H7 (cell line): ENCODE results near the gene CTDSPL. TPM values are rescaled to one million over a fixed set of nuclear protein-coding genes. Genes with fewer than 3 reads are reported as not detected.

Experiments used
- DNase-seq: peaks from one replicate; pipeline ENCODE4 v3.0.0; 2012
- H3K27me3 ChIP-seq: 2 replicates; pipeline ENCODE4 v1.6.0; 2011; ENCODE audit warnings: mild to moderate bottlenecking, low read length; ENCODE audit not compliant: control insufficient read depth, insufficient read depth
- H3K36me3 ChIP-seq: replicated peaks from 2 replicates; pipeline ENCODE4 v1.5.1; 2011; ENCODE audit warnings: low read length; ENCODE audit not compliant: control insufficient read depth, insufficient read depth
- H3K4me3 ChIP-seq: 2 replicates; pipeline ENCODE4 v1.5.1; 2011; ENCODE audit warnings: low read depth, mild to moderate bottlenecking, control low read depth, low read length, moderate library complexity; ENCODE audit not compliant: insufficient read depth
- total RNA-seq: library from RNA; depleted of rRNA; stranded (reverse); fragments of >200 nt; shearing (Covaris generic); gene quantifications from 2 replicates; pipeline ENCODE4 v1.2.3, GENCODE V29; 2014

The CTDSPL gene
- total RNA-seq, 1 experiment from 2014 or later, result 20.3 TPM

GRCh38 chr3:37988931-37989525 is 127.3 kb downstream of the CTDSPL start:
- H3K27me3 ChIP-seq, result 0 out of 2 replicates have a peak, but pooled peaks cover 4% of the 10 kb centered on the region
- no peak for DNase-seq
- H3K4me3 ChIP-seq, result no peak overlapping the region
- H3K36me3 ChIP-seq, result no peaks in the 10 kb centered on the region

- Histone ChIP-seq H3K27me3 (0 out of 2 replicates have a peak, but pooled peaks cover 4% of the 10 kb centered on the region), H3K4me3 (no peak overlapping the region), H3K36me3 (no peaks in the 10 kb centered on the region)
- DNase-seq, result no peak
These were observed 128.3 kb downstream of the CTDSPL start for GRCh38 chr3:37989821-37990480.

GRCh38 chr3:37990527-37990926 is 128.8 kb downstream of the CTDSPL start, which contains the start of gene VILL:
Gene VILL (plus strand): TSS chr3:37990786. CDS start chr3:37993673, 2,887 bp downstream.
- H3K27me3 ChIP-seq, result 0 out of 2 replicates have a peak, but pooled peaks cover 4% of the 10 kb centered on the region
- DNase-seq, result peak; percentile 60
- H3K4me3 ChIP-seq, result peak within 1 kb of the TSS; percentile 20; the same call in 1 of the 2 replicates
- no peaks in the 10 kb centered on the region for H3K36me3 ChIP-seq

- DNase-seq, result no peak
- Histone ChIP-seq H3K27me3 (0 out of 2 replicates have a peak, but pooled peaks cover 4% of the 10 kb centered on the region), H3K4me3 (peak overlapping the region; percentile 20; the same call in 1 of the 2 replicates), H3K36me3 (no peaks in the 10 kb centered on the region)
These were observed 129.4 kb downstream of the CTDSPL start for GRCh38 chr3:37991109-37991508.

GRCh38 chr3:37991823-37992222 is 130.1 kb downstream of the CTDSPL start:
- H3K27me3 ChIP-seq, result 0 out of 2 replicates have a peak, but pooled peaks cover 4% of the 10 kb centered on the region
- DNase-seq, result peak; percentile 43
- no peaks in the 10 kb centered on the region for H3K36me3 ChIP-seq
- H3K4me3 ChIP-seq, result no peak overlapping the region

- Histone ChIP-seq H3K27me3 (0 out of 2 replicates have a peak, but pooled peaks cover 4% of the 10 kb centered on the region), H3K4me3 (no peak overlapping the region), H3K36me3 (no peaks in the 10 kb centered on the region)
- peak; percentile 19 for DNase-seq
These were observed 130.8 kb downstream of the CTDSPL start for GRCh38 chr3:37992271-37993066.

GRCh38 chr3:37993067-37993455 is 131.4 kb downstream of the CTDSPL start:
- Histone ChIP-seq H3K4me3 (no peak overlapping the region), H3K27me3 (peaks cover 5% of the 10 kb centered on the region; the same call in 1 of the 2 replicates), H3K36me3 (no peaks in the 10 kb centered on the region)
- DNase-seq, result peak; percentile 10

- DNase-seq, result peak; percentile 6
- Histone ChIP-seq H3K27me3 (peaks cover 9% of the 10 kb centered on the region), H3K4me3 (peak overlapping the region; percentile 63; the same call in 1 of the 2 replicates), H3K36me3 (no peaks in the 10 kb centered on the region)
These were observed 131.8 kb downstream of the CTDSPL start for GRCh38 chr3:37993460-37993819.

GRCh38 chr3:37993820-37994638 is 132.3 kb downstream of the CTDSPL start:
- Histone ChIP-seq H3K4me3 (peak overlapping the region; percentile 63), H3K36me3 (no peaks in the 10 kb centered on the region), H3K27me3 (peaks cover 12% of the 10 kb centered on the region)
- peak; percentile 88 for DNase-seq

- DNase-seq, result no peak
- H3K4me3 ChIP-seq, result peak overlapping the region; percentile 63
- peaks cover 12% of the 10 kb centered on the region for H3K27me3 ChIP-seq
- no peaks in the 10 kb centered on the region for H3K36me3 ChIP-seq
These were observed 132.9 kb downstream of the CTDSPL start for GRCh38 chr3:37994639-37994972.

- H3K4me3 ChIP-seq, result no peak overlapping the region
- no peak for DNase-seq
- no peaks in the 10 kb centered on the region for H3K36me3 ChIP-seq
- H3K27me3 ChIP-seq, result peaks cover 12% of the 10 kb centered on the region
These were observed 134.3 kb downstream of the CTDSPL start for GRCh38 chr3:37995652-37996641.

GRCh38 chr3:37996785-37997301 is 135.2 kb downstream of the CTDSPL start:
- peaks cover 12% of the 10 kb centered on the region for H3K27me3 ChIP-seq
- H3K4me3 ChIP-seq, result no peak overlapping the region
- H3K36me3 ChIP-seq, result no peaks in the 10 kb centered on the region
- peak; percentile 89 for DNase-seq

- Histone ChIP-seq H3K36me3 (no peaks in the 10 kb centered on the region), H3K27me3 (peaks cover 10% of the 10 kb centered on the region), H3K4me3 (no peak overlapping the region)
- DNase-seq, result no peak
These were observed 135.7 kb downstream of the CTDSPL start for GRCh38 chr3:37997342-37997741.
